HCT116 (cell line): ENCODE results near the gene SLC4A5. TPM values are rescaled to one million over a fixed set of nuclear protein-coding genes. Genes with fewer than 3 reads are reported as not detected.

Experiments used
- ATAC-seq: fragments of 200-7000 bp; cut with Tn5 transposase; 2 replicates; pipeline ENCODE4 v1.9.1; 2020; ENCODE audit warnings: mild to moderate bottlenecking, moderate library complexity
- BruUV-seq: library from RNA; stranded (reverse); fragments of 400-500 nt; replicated peaks from 2 replicates; lab custom pipeline; 2021; lab: Mats Ljungman, UMichigan
- CTCF ChIA-PET: fragments of 300-600 bp; sonication (Branson Sonifier 250); formaldehyde crosslinking; loops from one replicate; lab custom pipeline; 2021; ENCODE audit warnings: antibody characterized with exemption; lab: Charles Lee
- POLR2A ChIA-PET: fragments of 300-600, 350-600 bp; sonication (Branson Sonifier 250); formaldehyde crosslinking; loops from one replicate; lab custom pipeline; 2021; ENCODE audit warnings: antibody characterized with exemption; lab: Charles Lee
- RAD21 ChIA-PET, 2 experiments: fragments of 300-600 bp; sonication (Branson Sonifier 250); formaldehyde crosslinking; loops; one replicate each; lab custom pipeline; 2023; ENCODE audit warnings: low total read pairs in 2 of 2; ENCODE audit not compliant: uncharacterized antibody in 2 of 2, unreplicated experiment in 2 of 2, low non-redundant PET in 1 of 2; lab: Charles Lee
- DNase-seq: peaks from one replicate; pipeline ENCODE4 v3.0.0-alpha.2; 2010; ENCODE audit warnings: low read depth, low spot score
- H2AFZ ChIP-seq: fragments of 200-600 bp; shearing (Covaris generic), sonication (generic); 2 replicates; pipeline ENCODE4 v1.6.1; 2017; ENCODE audit warnings: low read depth, mixed run types, mixed read lengths, antibody characterized with exemption, low read length; ENCODE audit not compliant: poor library complexity, severe bottlenecking
- H3K27ac ChIP-seq: 2 replicates; pipeline ENCODE4 v1.5.1; 2012; ENCODE audit warnings: low read depth, low read length
- H3K27me3 ChIP-seq: fragments of 200-600 bp; sonication (generic); 2 replicates; pipeline ENCODE4 v1.6.1; 2016; ENCODE audit warnings: mixed run types, low read length, mixed read lengths; ENCODE audit not compliant: insufficient read depth
- H3K36me3 ChIP-seq, 2 experiments: fragments of 200-500 bp in 1 of 2; fragments of 200-600 bp in 1 of 2; sonication (Bioruptor generic) in 1 of 2; sonication (generic) in 1 of 2; 2 replicates each; pipeline versions ENCODE4 v1.5.1 to v1.6.1; 2014 to 2016; ENCODE audit warnings: low read length in 2 of 2, inconsistent platforms in 1 of 2, mixed read lengths in 1 of 2, mixed run types in 1 of 2; ENCODE audit not compliant: insufficient read depth in 2 of 2, control insufficient read depth in 1 of 2
- H3K4me1 ChIP-seq, 2 experiments: fragments of 200-600 bp in 1 of 2; sonication (generic) in 1 of 2; 2 replicates each; pipeline versions ENCODE4 v1.5.1 to v1.6.1; 2012 to 2017; ENCODE audit warnings: low read length in 2 of 2, inconsistent platforms in 1 of 2, mild to moderate bottlenecking in 1 of 2, mixed read lengths in 1 of 2, mixed run types in 1 of 2, moderate library complexity in 1 of 2; ENCODE audit not compliant: insufficient read depth in 2 of 2, control insufficient read depth in 1 of 2
- H3K4me2 ChIP-seq: fragments of 200-600 bp; sonication (generic); 2 replicates; pipeline ENCODE4 v1.6.1; 2017; ENCODE audit warnings: mixed run types, low read length, mixed read lengths
- H3K4me3 ChIP-seq, 2 experiments: fragments of 200-600 bp in 1 of 2; sonication (generic) in 1 of 2; replicated peaks in 1 of 2; 2 replicates each; pipeline ENCODE4 v1.5.1; 2011 to 2016; ENCODE audit warnings: low read length in 2 of 2, control low read depth in 1 of 2, low read depth in 1 of 2, mild to moderate bottlenecking in 1 of 2, mixed read lengths in 1 of 2, mixed run types in 1 of 2
- H3K79me2 ChIP-seq: fragments of 200-600 bp; sonication (generic); 2 replicates; pipeline ENCODE4 v1.6.1; 2017; ENCODE audit warnings: mild to moderate bottlenecking, mixed run types, low read length, moderate library complexity, mixed read lengths; ENCODE audit not compliant: insufficient read depth
- H3K9ac ChIP-seq: fragments of 200-600 bp; sonication (generic); 2 replicates; pipeline ENCODE4 v1.6.1; 2016; ENCODE audit warnings: low read length, mixed read lengths
- H3K9me2 ChIP-seq: fragments of 200-600 bp; sonication (generic), shearing (Covaris generic); 2 replicates; pipeline ENCODE4 v1.6.1; 2017; ENCODE audit warnings: mixed run types, mild to moderate bottlenecking, moderate library complexity; ENCODE audit not compliant: insufficient read depth
- H3K9me3 ChIP-seq, 2 experiments: fragments of 200-500 bp in 1 of 2; fragments of 200-600 bp in 1 of 2; sonication (Bioruptor generic) in 1 of 2; sonication (generic) in 1 of 2; 2 replicates each; pipeline ENCODE4 v1.6.1; 2014 to 2017; ENCODE audit warnings: low read length in 2 of 2, mixed read lengths in 2 of 2, inconsistent platforms in 1 of 2, low read depth in 1 of 2, mild to moderate bottlenecking in 1 of 2, mixed run types in 1 of 2, moderate library complexity in 1 of 2; ENCODE audit not compliant: control insufficient read depth in 1 of 2, insufficient read depth in 1 of 2
- H4K20me1 ChIP-seq: fragments of 200-600 bp; sonication (generic), shearing (Covaris generic); 2 replicates; pipeline ENCODE4 v1.6.1; 2017; ENCODE audit warnings: mixed run types, mild to moderate bottlenecking, moderate library complexity; ENCODE audit not compliant: insufficient read depth
- ATF3 ChIP-seq: IDR thresholded peaks from 2 replicates; pipeline ENCODE4 v1.6.1; 2012
- EGR1 ChIP-seq: IDR thresholded peaks from 2 replicates; pipeline ENCODE4 v1.6.1; 2012; ENCODE audit warnings: low read depth
- REST ChIP-seq: IDR thresholded peaks from 2 replicates; pipeline ENCODE4 v1.6.1; 2012; ENCODE audit warnings: low read depth
- YY1 ChIP-seq: IDR thresholded peaks from 2 replicates; pipeline ENCODE4 v1.6.1; 2011; ENCODE audit warnings: low read length, low read depth, moderate library complexity, mild to moderate bottlenecking; ENCODE audit not compliant: insufficient replicate concordance; ENCODE audit errors: extremely low read depth
- ZFX ChIP-seq: fragments of 450-650 bp; IDR thresholded peaks from 2 replicates; pipeline ENCODE4 v1.6.1; 2017
- intact Hi-C: fragments of 100-400 bp; cut with micrococcal nuclease; formaldehyde crosslinking; loops from 2 replicates; pipeline ENCODE4 v1.10.0; 2022
- total RNA-seq: library from RNA; stranded (reverse); gene quantifications from one replicate; pipeline ENCODE4 v1.2.1, GENCODE V29; 2021; ENCODE audit not compliant: unreplicated experiment

SLC4A5 gene
- total RNA-seq, 1 experiment from 2014 or later = 0.91 TPM

DNA sequence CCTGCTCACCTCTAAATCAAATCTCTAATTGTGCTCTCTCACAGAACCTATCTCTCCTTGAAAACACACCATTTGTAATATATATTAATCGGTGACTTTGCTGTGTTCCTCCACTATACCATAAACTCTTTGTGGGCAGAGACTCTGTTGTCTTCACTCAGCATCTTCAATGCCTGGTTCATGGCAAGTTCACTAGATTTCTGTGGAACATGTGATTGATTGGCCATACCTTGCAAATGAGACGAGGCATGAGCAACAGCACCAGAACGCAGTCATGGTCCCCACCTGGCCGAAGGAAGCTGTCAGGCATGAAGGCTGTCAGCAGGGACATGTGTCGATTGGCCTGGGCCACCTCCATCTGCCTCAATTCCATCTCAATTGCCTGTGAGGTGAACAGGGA lies 25.3 kb upstream of the SLC4A5 start:
- H3K9me2 ChIP-seq = no peaks in the 10 kb centered on the region
- H3K27me3 ChIP-seq = no peaks in the 10 kb centered on the region
- H2AFZ ChIP-seq = no peak overlapping the region
- H3K4me2 ChIP-seq = no peak overlapping the region
- no peak for DNase-seq
- no peaks in the 10 kb centered on the region for H4K20me1 ChIP-seq
- POLR2A ChIA-PET = no interaction called here
- CTCF ChIA-PET = no interaction called here
- H3K4me1 ChIP-seq = no peaks in the 10 kb centered on the region
- RAD21 ChIA-PET = no interaction called here
- no peak overlapping the region for H3K4me3 ChIP-seq
- no peak for TF ChIP-seq ATF3
- H3K9me3 ChIP-seq = no peaks in the 10 kb centered on the region
- no peaks in the 10 kb centered on the region for H3K79me2 ChIP-seq
- no peak overlapping the region for H3K27ac ChIP-seq
- ATAC-seq = no peak
- no TSS peak for BruUV-seq
- no peak overlapping the region for H3K9ac ChIP-seq
- intact Hi-C loops = no loop called here
- H3K36me3 ChIP-seq = peaks cover 4 to 46% of the 10 kb centered on the region in 2 experiments; a peak in 3 of 4 replicates

GRCh38 chr2:74367789-74368188 lies 24.6 kb upstream of the SLC4A5 start:
- H3K9me2 ChIP-seq = no peaks in the 10 kb centered on the region
- peaks cover 6 to 50% of the 10 kb centered on the region in 2 experiments; a peak in 3 of 4 replicates for H3K36me3 ChIP-seq
- H3K79me2 ChIP-seq = no peaks in the 10 kb centered on the region
- RAD21 ChIA-PET = no interaction called here
- H2AFZ ChIP-seq = no peak overlapping the region
- no peak overlapping the region for H3K4me2 ChIP-seq
- no peak for ATAC-seq
- no peak overlapping the region for H3K27ac ChIP-seq
- POLR2A ChIA-PET = no interaction called here
- H4K20me1 ChIP-seq = no peaks in the 10 kb centered on the region
- CTCF ChIA-PET = no interaction called here
- H3K9me3 ChIP-seq = no peaks in the 10 kb centered on the region
- no peak for DNase-seq
- no peaks in the 10 kb centered on the region for H3K4me1 ChIP-seq
- H3K4me3 ChIP-seq = no peak overlapping the region
- BruUV-seq = no TSS peak
- H3K9ac ChIP-seq = no peak overlapping the region
- TF ChIP-seq EGR1 = no peak
- TF ChIP-seq YY1 = no peak
- TF ChIP-seq ZFX = no peak
- TF ChIP-seq ATF3 = no peak
- no peak for TF ChIP-seq REST
- TF ChIP-seq, all 23 proteins: peak for 0
- intact Hi-C loops = no loop called here
- no peaks in the 10 kb centered on the region for H3K27me3 ChIP-seq
